A549 (cell line): ENCODE data around the gene AMIGO1. TPM values are rescaled to one million over a fixed set of nuclear protein-coding genes. Genes with fewer than 3 reads are reported as not detected.
A peak's percentile ranks its signal among the peaks of the same experiment; 100 is the strongest.

Experiments
- ATAC-seq, 2 experiments: fragments of 200-7000 bp in 1 of 2; fragments of >200 bp in 1 of 2; cut with Nextera tagmentation in 1 of 2; cut with Tn5 transposase in 1 of 2; 3 replicates each; pipeline versions ENCODE4 v1.8.0 to v1.9.1; 2018 to 2020; ENCODE audit warnings: mild to moderate bottlenecking in 1 of 2, moderate library complexity in 1 of 2
- CTCF ChIA-PET: fragments of 300-600 bp; sonication (Branson Sonifier 250); formaldehyde crosslinking; extraction: SDS; loops from one replicate; lab custom pipeline; 2021; ENCODE audit warnings: antibody characterized with exemption, inconsistent platforms; lab: Yijun Ruan, JAX
- POLR2A ChIA-PET: fragments of 350-600 bp; formaldehyde crosslinking; extraction: SDS; loops from one replicate; lab custom pipeline; 2021; ENCODE audit warnings: antibody characterized with exemption, inconsistent platforms; lab: Yijun Ruan, JAX
- DNase-seq, 2 experiments: peaks; one replicate each; pipeline versions ENCODE4 v3.0.0 to v3.0.0-alpha.2; 2011 to 2016; ENCODE audit warnings: low read depth in 1 of 2, low spot score in 1 of 2
- FAIRE-seq: peaks from 2 replicates; lab custom pipeline; 2011; peaks lifted over from hg19 to GRCh38; lab: Jason Lieb, UNC
- H3K27ac ChIP-seq, 2 experiments: fragments of >200 bp; sonication (Bioruptor Twin); formaldehyde crosslinking; 3 replicates each; pipeline ENCODE4 v1.5.1; 2016 to 2017
- H3K4me1 ChIP-seq: fragments of >200 bp; sonication (Bioruptor Twin); formaldehyde crosslinking; 3 replicates; pipeline ENCODE4 v1.6.1; 2016
- H3K4me2 ChIP-seq: fragments of >200 bp; sonication (Bioruptor Twin); formaldehyde crosslinking; 3 replicates; pipeline ENCODE4 v1.6.1; 2016
- H3K4me3 ChIP-seq: fragments of >200 bp; sonication (Bioruptor Twin); formaldehyde crosslinking; 3 replicates; pipeline ENCODE4 v1.5.1; 2016
- H3K9me3 ChIP-seq: fragments of >200 bp; sonication (Bioruptor Twin); formaldehyde crosslinking; 3 replicates; pipeline ENCODE4 v1.6.1; 2016
- CHD2 ChIP-seq: fragments of 150-350 bp; IDR thresholded peaks from 2 replicates; pipeline ENCODE4 v1.6.1; 2014; ENCODE audit warnings: low read length; ENCODE audit not compliant: partially characterized antibody
- CHD4 ChIP-seq: fragments of 200-600 bp; sonication (generic); IDR thresholded peaks from 2 replicates; pipeline ENCODE4 v1.6.1; 2016; ENCODE audit warnings: antibody characterized with exemption, mild to moderate bottlenecking, borderline replicate concordance
- CTCF ChIP-seq: fragments of >200 bp; sonication (Bioruptor Twin); formaldehyde crosslinking; IDR thresholded peaks from 3 replicates; pipeline ENCODE4 v1.5.1; 2016
- EHF ChIP-seq: fragments of 250-450 bp; sonication (Bioruptor Pico); IDR thresholded peaks from 2 replicates; pipeline ENCODE4 v1.5.0; 2020; ENCODE audit warnings: mild to moderate bottlenecking
- EHMT2 ChIP-seq: fragments of 200-600 bp; sonication (generic); IDR thresholded peaks from 2 replicates; pipeline ENCODE4 v1.6.1; 2016; ENCODE audit warnings: antibody characterized with exemption, low read depth, mild to moderate bottlenecking, moderate library complexity
- GATA3 ChIP-seq: IDR thresholded peaks from 2 replicates; pipeline ENCODE4 v1.6.1; 2012; ENCODE audit warnings: borderline replicate concordance
- HES2 ChIP-seq: fragments of >200 bp; sonication (Bioruptor Twin); formaldehyde crosslinking; IDR thresholded peaks from 2 replicates; pipeline ENCODE4 v1.6.1; 2016
- HEYL ChIP-seq: fragments of 250-450 bp; sonication (Bioruptor Pico); IDR thresholded peaks from 2 replicates; pipeline ENCODE4 v1.8.0; 2021; ENCODE audit warnings: mild to moderate bottlenecking, moderate library complexity
- HOXB5 ChIP-seq: fragments of 250-450 bp; sonication (Bioruptor Pico); IDR thresholded peaks from 2 replicates; pipeline ENCODE4 v1.5.0; 2020; ENCODE audit warnings: mild to moderate bottlenecking, moderate library complexity
- JUN ChIP-seq, 2 experiments: fragments of >200 bp; sonication (Bioruptor Twin); formaldehyde crosslinking; IDR thresholded peaks; 2 replicates in 1 of 2; 3 replicates in 1 of 2; pipeline ENCODE4 v1.6.1; 2016 to 2017
- JUNB ChIP-seq: fragments of >200 bp; sonication (Bioruptor Twin); formaldehyde crosslinking; IDR thresholded peaks from 2 replicates; pipeline ENCODE4 v1.6.1; 2016
- MAFK ChIP-seq: fragments of 450-650 bp; IDR thresholded peaks from 2 replicates; pipeline ENCODE4 v1.6.1; 2014; ENCODE audit not compliant: partially characterized antibody
- RARB ChIP-seq: fragments of 250-450 bp; sonication (Bioruptor Pico); IDR thresholded peaks from 2 replicates; pipeline ENCODE4 v1.8.0; 2021; ENCODE audit warnings: mild to moderate bottlenecking, moderate library complexity
- RFX5 ChIP-seq: fragments of 450-650 bp; IDR thresholded peaks from 2 replicates; pipeline ENCODE4 v1.7.1; 2014; ENCODE audit warnings: antibody characterized with exemption, mild to moderate bottlenecking, moderate library complexity
- SREBF2 ChIP-seq: fragments of 450-650 bp; IDR thresholded peaks from 2 replicates; pipeline ENCODE4 v1.6.1; 2014; ENCODE audit warnings: mild to moderate bottlenecking, moderate library complexity
- TP53 ChIP-seq: fragments of 250-450 bp; sonication (Bioruptor Pico); IDR thresholded peaks from 2 replicates; pipeline ENCODE4 v1.5.0; 2021; ENCODE audit warnings: mild to moderate bottlenecking, moderate library complexity
- ZNF302 ChIP-seq: fragments of 250-450 bp; sonication (Bioruptor Pico); IDR thresholded peaks from 2 replicates; pipeline ENCODE4 v1.9.0; 2021; ENCODE audit warnings: inconsistent platforms, mild to moderate bottlenecking, moderate library complexity
- ZSCAN20 ChIP-seq: fragments of 250-450 bp; sonication (Bioruptor Pico); IDR thresholded peaks from 2 replicates; pipeline ENCODE4 v1.8.0; 2022; ENCODE audit warnings: mild to moderate bottlenecking, moderate library complexity
- WGBS: methylation state at CpG from one replicate; pipeline ENCODE4 v1.1.6; 2017; ENCODE audit errors: missing lambda C conversion rate; 5-methylcytosine and 5-hydroxymethylcytosine counted together
- polyA plus RNA-seq, 4 experiments: library from polyadenylated mRNA; depleted of rRNA in 3 of 4; stranded (reverse); fragments of >200 nt; fragmentation: RNase III in 1 of 4; extraction: RNeasy Plus Mini Kit Qiagen cat#74134 plus additional on column Dnase treatment in 1 of 4; gene quantifications; 2 replicates in 3 of 4; 3 replicates in 1 of 4; pipeline ENCODE4 v1.2.3, GENCODE V29; 2011 to 2017
- TF ChIP-seq, protein P1 (sequence below): IDR thresholded peaks from 2 replicates; pipeline ENCODE4 v1.6.1; 2012
- TF ChIP-seq, protein P2 (sequence below): fragments of >200 bp; sonication (Bioruptor Twin); formaldehyde crosslinking; IDR thresholded peaks from 3 replicates; pipeline ENCODE4 v1.6.1; 2016

The AMIGO1 gene
- polyA plus RNA-seq, 2 of the 4 experiments (the other 2 are of a cell fraction) = 0.43 to 1.2 TPM

GRCh38 chr1:109482791-109483671, 26.5 kb downstream of the AMIGO1 start:
- no peak for DNase-seq
- no peak for FAIRE-seq
- peak overlapping the region; percentile 60 for H3K4me3 ChIP-seq
- peaks cover 6% of the 10 kb centered on the region; the same call in 2 of the 3 replicates for H3K4me1 ChIP-seq
- H3K27ac ChIP-seq = peak overlapping the region; percentile 4 to 81; a peak in 3 of 6 replicates
- 28% methylated on average over 15 of the region's 29 CpGs for WGBS
- ATAC-seq = peak; percentile 48 to 70; a peak in 5 of 6 replicates
- TF ChIP-seq GATA3 (no peak), CHD2 (no peak), JUNB (no peak), HEYL (CRISPR knock-in tag) (no peak), CTCF (no peak), CHD4 (no peak), TP53 (CRISPR knock-in tag) (no peak), JUN (IDR thresholded peaks at IDR 0.05) (no peak), ZSCAN20 (no peak)
- TF ChIP-seq, protein P1, sequence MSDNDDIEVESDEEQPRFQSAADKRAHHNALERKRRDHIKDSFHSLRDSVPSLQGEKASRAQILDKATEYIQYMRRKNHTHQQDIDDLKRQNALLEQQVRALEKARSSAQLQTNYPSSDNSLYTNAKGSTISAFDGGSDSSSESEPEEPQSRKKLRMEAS = no peak
- POLR2A ChIA-PET = interaction anchor here (0.6 to 2.2 kb wide), 7 partner anchors 11 to 607 kb away, joined by 3 to 9 read pairs (median 5); partner anchors contain the start of gene CYB561D1
- H3K9me3 ChIP-seq = no peaks in the 10 kb centered on the region
- CTCF ChIA-PET = interaction anchor here (0.7 to 23.6 kb wide), 6 partner anchors 8 to 73 kb away, joined by 3 to 749 read pairs (median 16); partner anchors contain the start of genes CYB561D1 and GPR61
- peak overlapping the region; percentile 90 for H3K4me2 ChIP-seq

GRCh38 chr1:109482242-109482641, 27.3 kb downstream of the AMIGO1 start:
- Histone ChIP-seq H3K9me3 (no peaks in the 10 kb centered on the region), H3K4me3 (no peak overlapping the region), H3K4me2 (no peak overlapping the region), H3K27ac (no peak overlapping the region), H3K4me1 (peaks cover 6% of the 10 kb centered on the region; the same call in 2 of the 3 replicates)
- CTCF ChIA-PET = interaction anchor here (0.7 to 23.6 kb wide), 5 partner anchors 9 to 72 kb away, joined by 3 to 749 read pairs (median 3); partner anchors contain the start of genes CYB561D1 and GPR61
- DNase-seq = no peak
- TF ChIP-seq HEYL (CRISPR knock-in tag) (no peak), HES2 (no peak), CHD2 (no peak), MAFK (no peak), ZNF302 (CRISPR knock-in tag) (no peak), SREBF2 (no peak), RFX5 (no peak), EHF (CRISPR knock-in tag) (no peak), EHMT2 (no peak)
- TF ChIP-seq, protein P2, sequence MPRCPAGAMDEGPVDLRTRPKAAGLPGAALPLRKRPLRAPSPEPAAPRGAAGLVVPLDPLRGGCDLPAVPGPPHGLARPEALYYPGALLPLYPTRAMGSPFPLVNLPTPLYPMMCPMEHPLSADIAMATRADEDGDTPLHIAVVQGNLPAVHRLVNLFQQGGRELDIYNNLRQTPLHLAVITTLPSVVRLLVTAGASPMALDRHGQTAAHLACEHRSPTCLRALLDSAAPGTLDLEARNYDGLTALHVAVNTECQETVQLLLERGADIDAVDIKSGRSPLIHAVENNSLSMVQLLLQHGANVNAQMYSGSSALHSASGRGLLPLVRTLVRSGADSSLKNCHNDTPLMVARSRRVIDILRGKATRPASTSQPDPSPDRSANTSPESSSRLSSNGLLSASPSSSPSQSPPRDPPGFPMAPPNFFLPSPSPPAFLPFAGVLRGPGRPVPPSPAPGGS = no peak
- POLR2A ChIA-PET = no interaction called here
- FAIRE-seq = no peak
- ATAC-seq = no peak

DNA sequence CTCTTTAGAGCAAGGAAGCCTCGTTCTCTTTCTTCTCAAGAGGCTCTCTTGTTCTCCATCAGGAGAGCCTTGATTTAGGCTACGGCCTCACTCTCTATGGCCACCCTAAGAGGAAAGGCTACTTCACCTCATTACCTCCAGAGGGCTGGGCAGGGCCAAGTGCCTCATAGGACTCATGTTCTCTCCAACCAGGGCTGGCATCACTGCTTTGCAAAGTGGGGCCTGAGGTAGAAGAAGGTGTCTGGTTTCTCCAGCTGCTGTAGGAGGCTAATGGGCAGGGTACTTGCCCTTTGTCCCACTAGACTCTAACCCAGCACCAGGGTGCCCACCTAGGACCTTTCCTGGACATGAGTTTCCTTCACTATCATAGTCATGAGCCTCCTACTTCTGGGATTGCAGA, 27.9 kb downstream of the AMIGO1 start:
- ChIA-PET CTCF (interaction anchor here (1.5 to 23.6 kb wide), 2 partner anchors 11 to 50 kb away, joined by 3 to 749 read pairs; partner anchors contain the start of gene GPR61), POLR2A (no interaction called here)
- DNase-seq = no peak
- Histone ChIP-seq H3K9me3 (no peaks in the 10 kb centered on the region), H3K4me2 (no peak overlapping the region), H3K4me3 (no peak overlapping the region), H3K4me1 (peaks cover 6% of the 10 kb centered on the region; the same call in 2 of the 3 replicates), H3K27ac (no peak overlapping the region)
- WGBS = 39% methylated on average over 2 of the region's 2 CpGs
- no peak for ATAC-seq
- FAIRE-seq = no peak
- TF ChIP-seq RARB (CRISPR knock-in tag) (no peak), HOXB5 (CRISPR knock-in tag) (no peak)
- TF ChIP-seq, all 56 proteins: peak for 0
